ENCODE results near the gene CHST15.

The CHST15 gene

DNA sequence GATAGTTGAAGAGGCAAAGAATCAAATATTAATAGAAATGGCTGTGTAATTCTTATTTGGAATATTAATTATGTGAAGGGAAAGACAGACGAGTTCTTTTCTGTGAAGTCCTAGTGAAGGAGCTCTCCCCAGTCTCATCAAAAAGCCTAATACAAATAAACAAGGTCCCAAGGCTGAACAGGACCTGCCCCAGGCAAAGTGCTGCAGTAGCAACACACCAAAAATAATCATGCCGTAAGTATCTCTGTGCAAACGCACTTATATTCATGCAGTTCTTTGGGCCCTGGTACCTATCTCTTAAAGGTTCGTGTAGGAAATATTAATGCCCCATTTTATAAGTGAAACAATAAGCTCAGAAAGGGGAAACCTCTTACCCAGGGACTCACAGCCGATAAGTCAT, 12.2 kb upstream of the CHST15 start:
- Histone ChIP-seq H4K20me1 (ENCODE audit: control insufficient read depth, insufficient read depth, low read depth, low read length) (no peaks in the 10 kb centered on the region), H3K9me3 (ENCODE audit: control insufficient read depth, insufficient read depth, low read length) (no peaks in the 10 kb centered on the region), H3K36me3 (ENCODE audit: control insufficient read depth, low read length) (no peaks in the 10 kb centered on the region), H3K4me1 (ENCODE audit: control insufficient read depth, low read length) (peaks cover 65% of the 10 kb centered on the region), H3F3A (ENCODE audit: control insufficient read depth, insufficient read depth) (no peaks in the 10 kb centered on the region), H3K27me3 (ENCODE audit: control insufficient read depth, low read length) (no peaks in the 10 kb centered on the region), H3K27ac (ENCODE audit: low read depth, low read length) (peak overlapping the region; percentile 10; the same call in 1 of the 2 replicates), H3K4me2 (ENCODE audit: low read length) (peak overlapping the region; percentile 54), H3K9me2 (replicated peaks; ENCODE audit: control insufficient read depth, low read length) (no peaks in the 10 kb centered on the region), H3K79me2 (ENCODE audit: control insufficient read depth, low read length) (no peaks in the 10 kb centered on the region), H3K4me3 (ENCODE audit: low read length) (peak overlapping the region; percentile 54)
- TF ChIP-seq CTCF (IDR thresholded peaks at IDR 0.05; ENCODE audit: low read depth, low read length, poor library complexity, severe bottlenecking): no peak
- no peak for TF ChIP-seq EZH2phosphoT487 (IDR thresholded peaks at IDR 0.05; ENCODE audit: borderline replicate concordance, low read length)

DNA sequence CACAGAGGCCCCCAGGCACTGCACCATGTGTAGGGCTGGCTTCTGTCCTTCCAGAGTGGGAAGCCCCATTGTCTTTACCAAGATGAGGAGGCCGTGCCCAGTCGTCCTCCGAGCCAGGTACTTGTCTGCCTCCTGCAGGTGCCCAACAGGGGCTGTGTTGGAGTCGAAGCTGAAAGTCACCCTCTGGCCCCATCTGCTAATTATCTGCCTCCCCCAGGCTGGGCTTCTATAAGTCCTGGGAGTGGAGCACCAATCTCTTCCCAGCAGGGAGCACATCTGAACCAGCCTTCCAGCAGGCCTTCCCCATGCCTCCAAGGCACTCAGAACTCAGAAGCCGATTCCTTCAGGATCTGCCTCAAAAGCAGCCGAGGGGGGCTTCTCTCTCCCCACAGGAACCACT, 11.6 kb upstream of the CHST15 start:
- no peaks in the 10 kb centered on the region for H3F3A ChIP-seq (ENCODE audit: control insufficient read depth, insufficient read depth)
- H3K9me3 ChIP-seq (ENCODE audit: control insufficient read depth, insufficient read depth, low read length): no peaks in the 10 kb centered on the region
- TF ChIP-seq CTCF (IDR thresholded peaks at IDR 0.05; ENCODE audit: low read depth, low read length, poor library complexity, severe bottlenecking): no peak
- no peak for TF ChIP-seq EZH2phosphoT487 (IDR thresholded peaks at IDR 0.05; ENCODE audit: borderline replicate concordance, low read length)
- no peaks in the 10 kb centered on the region for H3K9me2 ChIP-seq (replicated peaks; ENCODE audit: control insufficient read depth, low read length)
- no peaks in the 10 kb centered on the region for H3K27me3 ChIP-seq (ENCODE audit: control insufficient read depth, low read length)
- H4K20me1 ChIP-seq (ENCODE audit: control insufficient read depth, insufficient read depth, low read depth, low read length): no peaks in the 10 kb centered on the region
- H3K4me3 ChIP-seq (ENCODE audit: low read length): peak overlapping the region; percentile 54
- no peaks in the 10 kb centered on the region for H3K36me3 ChIP-seq (ENCODE audit: control insufficient read depth, low read length)
- H3K27ac ChIP-seq (ENCODE audit: low read depth, low read length): peak overlapping the region; percentile 10; the same call in 1 of the 2 replicates
- peaks cover 59% of the 10 kb centered on the region for H3K4me1 ChIP-seq (ENCODE audit: control insufficient read depth, low read length)
- no peaks in the 10 kb centered on the region for H3K79me2 ChIP-seq (ENCODE audit: control insufficient read depth, low read length)
- H3K4me2 ChIP-seq (ENCODE audit: low read length): peak overlapping the region; percentile 54

GRCh38 chr10:124104011-124104627, 10.7 kb upstream of the CHST15 start:
- no peaks in the 10 kb centered on the region for H4K20me1 ChIP-seq (ENCODE audit: control insufficient read depth, insufficient read depth, low read depth, low read length)
- no peaks in the 10 kb centered on the region for H3K79me2 ChIP-seq (ENCODE audit: control insufficient read depth, low read length)
- H3K4me1 ChIP-seq (ENCODE audit: control insufficient read depth, low read length): peaks cover 57% of the 10 kb centered on the region
- no peak overlapping the region for H3K4me2 ChIP-seq (ENCODE audit: low read length)
- H3F3A ChIP-seq (ENCODE audit: control insufficient read depth, insufficient read depth): no peaks in the 10 kb centered on the region
- no peak overlapping the region for H3K27ac ChIP-seq (ENCODE audit: low read depth, low read length)
- H3K9me2 ChIP-seq (replicated peaks; ENCODE audit: control insufficient read depth, low read length): no peaks in the 10 kb centered on the region
- TF ChIP-seq EZH2phosphoT487 (IDR thresholded peaks at IDR 0.05; ENCODE audit: borderline replicate concordance, low read length) (no peak), CTCF (IDR thresholded peaks at IDR 0.05; ENCODE audit: low read depth, low read length, poor library complexity, severe bottlenecking) (no peak)
- no peaks in the 10 kb centered on the region for H3K9me3 ChIP-seq (ENCODE audit: control insufficient read depth, insufficient read depth, low read length)
- no peaks in the 10 kb centered on the region for H3K27me3 ChIP-seq (ENCODE audit: control insufficient read depth, low read length)
- no peak overlapping the region for H3K4me3 ChIP-seq (ENCODE audit: low read length)
- no peaks in the 10 kb centered on the region for H3K36me3 ChIP-seq (ENCODE audit: control insufficient read depth, low read length)
